NCI-H2081 (cell line): ENCODE results near the gene CHCHD6.

ENCODE experiments used
- DNase-seq, 2 experiments: peaks; one replicate each; lab custom pipeline; 2025; lab: John Stamatoyannopoulos, UW

Gene CHCHD6

GRCh38 chr3:126922466-126922865 is 218.4 kb downstream of the CHCHD6 start:
- no peak for DNase-seq

DNA sequence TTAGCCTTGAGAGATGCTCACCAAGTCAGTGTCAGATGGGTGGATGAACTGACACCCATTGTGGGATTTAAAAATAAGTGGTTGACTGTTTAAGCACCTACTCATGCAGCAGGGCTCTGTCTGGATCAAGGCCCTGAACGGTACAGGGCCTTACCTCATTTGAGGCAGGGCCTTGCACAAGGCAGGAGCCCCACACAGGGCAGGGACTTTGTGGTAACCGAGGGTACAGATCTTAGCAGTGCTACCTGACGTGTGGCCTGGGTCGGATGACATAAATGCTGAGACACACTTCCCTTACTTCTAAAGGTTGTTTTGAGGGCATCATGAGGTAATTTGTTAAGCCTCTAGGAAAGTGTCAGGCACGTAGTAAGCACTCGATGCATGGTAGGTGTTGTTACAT is 219.4 kb downstream of the CHCHD6 start:
- no peak for DNase-seq

DNA sequence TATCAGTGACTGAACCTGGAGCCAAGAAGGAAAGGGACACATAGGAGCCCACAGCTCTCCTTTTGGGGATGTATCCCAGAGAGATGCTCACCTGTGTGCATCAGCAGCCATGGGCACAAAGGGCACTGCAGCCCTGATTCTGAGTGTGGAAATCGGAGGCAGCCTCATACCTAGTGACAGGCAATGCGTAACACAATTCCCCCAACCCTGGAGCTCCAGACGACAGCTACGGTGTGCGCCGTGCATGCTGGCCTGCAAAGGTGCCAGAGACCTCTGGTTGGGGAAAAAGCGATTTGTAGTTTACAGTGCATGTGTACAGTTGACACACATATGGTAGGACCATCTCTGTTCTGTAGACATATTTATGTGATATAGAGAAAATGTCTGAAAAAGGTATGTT is 219.9 kb downstream of the CHCHD6 start:
- no peak for DNase-seq

DNA sequence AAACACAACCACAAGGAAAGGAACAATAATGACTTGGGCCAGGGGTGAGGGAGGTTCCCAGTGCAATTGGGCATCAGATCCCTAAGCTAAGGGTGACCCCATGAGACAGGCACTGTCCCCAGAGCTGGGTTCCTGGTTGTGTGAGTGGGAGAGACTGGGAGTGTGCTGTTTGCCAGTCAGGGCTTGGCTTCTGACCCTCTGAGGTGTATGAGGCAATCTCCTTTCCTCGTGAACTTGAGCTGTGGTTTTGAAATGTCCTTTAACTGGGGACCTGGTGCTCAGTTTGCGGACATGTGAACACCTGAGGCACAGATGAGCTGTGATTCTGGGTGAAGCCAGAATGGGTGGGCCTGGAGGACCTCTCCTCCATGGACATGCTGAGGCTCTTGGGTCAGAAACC is 220.4 kb downstream of the CHCHD6 start:
- no peak for DNase-seq

DNA sequence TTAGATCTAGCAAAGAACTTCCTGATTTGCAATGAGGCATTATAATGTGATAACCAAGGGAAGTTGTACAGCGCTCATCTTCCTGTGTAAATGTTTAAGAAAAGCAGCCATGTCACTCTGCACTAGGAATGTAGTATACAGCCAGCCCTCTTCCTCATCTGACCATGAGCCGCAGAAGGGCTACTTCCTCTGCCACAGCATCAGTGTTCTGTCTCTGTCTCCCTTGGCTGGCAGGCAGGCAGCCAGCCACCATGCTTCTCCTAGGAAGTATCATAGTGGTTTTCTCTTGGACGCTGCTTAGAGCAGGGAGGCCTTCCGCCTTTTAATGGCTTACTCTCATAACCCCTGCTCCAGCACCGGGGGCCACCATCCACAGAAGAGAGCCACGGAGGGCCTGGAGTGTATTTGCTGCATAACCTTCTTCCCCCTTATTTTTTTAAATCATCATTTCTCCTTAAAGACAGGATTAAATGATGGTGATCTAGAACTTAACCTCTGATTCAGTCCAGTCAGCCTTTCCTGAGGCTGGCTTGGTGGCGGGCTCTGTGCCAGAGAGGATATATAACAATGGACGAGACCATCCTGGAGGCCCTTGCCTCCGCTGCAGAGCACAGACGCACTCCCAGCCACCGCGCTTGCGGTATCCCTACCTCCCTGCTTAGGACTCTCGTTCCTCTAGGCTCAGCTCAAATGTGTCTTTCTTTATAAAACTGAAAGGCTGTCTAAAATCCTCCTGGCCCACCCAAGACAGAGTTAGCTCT is 221.6 kb downstream of the CHCHD6 start:
- DNase-seq: no peak

DNA sequence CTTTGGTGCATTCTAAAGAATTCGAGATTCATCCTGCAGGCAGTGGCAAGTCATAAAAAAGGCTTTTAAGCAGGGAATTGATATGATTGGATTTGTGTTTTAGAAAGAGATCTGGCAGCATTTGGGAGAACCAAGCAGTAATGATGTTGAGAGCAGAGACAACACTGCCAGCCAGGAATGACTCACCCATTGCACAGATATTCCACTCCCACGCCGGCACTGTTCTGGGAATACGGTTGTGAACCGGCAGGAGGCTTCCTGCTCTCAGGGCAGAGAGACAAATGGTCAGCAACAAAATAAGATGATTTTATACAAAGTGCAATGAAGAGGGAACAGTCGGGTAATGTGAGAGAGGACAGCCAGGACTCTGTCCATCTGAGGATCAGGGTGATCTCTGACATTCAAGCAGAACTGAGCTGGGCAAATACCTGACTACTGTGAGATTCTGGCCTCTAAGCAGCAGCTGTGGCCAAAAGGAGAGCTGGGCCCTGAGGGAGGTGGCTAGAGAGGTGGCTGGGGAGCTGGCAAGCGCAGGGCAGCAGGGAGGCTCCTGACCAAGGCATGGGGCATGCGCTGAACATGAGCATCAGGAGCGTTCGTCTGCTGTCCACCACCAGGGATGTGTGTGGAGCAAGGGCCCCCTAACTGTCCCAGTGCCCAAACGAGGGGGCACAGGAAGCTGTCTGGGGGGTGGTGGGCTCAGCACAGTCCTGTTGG is 222.8 kb downstream of the CHCHD6 start:
- DNase-seq: no peak

DNA sequence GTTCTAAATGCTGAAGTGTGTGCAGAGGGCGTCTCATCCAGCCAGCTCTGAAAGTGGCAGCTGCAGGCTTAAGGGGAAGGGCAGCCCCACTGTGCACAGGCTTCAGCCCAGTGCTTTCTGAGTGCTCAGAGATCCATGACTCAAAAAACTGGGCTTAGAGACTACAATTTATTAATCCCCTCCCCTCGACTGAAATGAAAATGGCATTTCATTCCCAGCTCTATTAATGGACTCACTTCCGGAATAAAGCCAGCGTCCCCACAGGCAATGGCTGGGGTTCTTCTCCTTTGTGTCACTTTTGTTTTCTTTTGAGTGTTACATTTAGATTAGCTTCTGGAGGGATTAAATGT is 223.3 kb downstream of the CHCHD6 start:
- no peak for DNase-seq

DNA sequence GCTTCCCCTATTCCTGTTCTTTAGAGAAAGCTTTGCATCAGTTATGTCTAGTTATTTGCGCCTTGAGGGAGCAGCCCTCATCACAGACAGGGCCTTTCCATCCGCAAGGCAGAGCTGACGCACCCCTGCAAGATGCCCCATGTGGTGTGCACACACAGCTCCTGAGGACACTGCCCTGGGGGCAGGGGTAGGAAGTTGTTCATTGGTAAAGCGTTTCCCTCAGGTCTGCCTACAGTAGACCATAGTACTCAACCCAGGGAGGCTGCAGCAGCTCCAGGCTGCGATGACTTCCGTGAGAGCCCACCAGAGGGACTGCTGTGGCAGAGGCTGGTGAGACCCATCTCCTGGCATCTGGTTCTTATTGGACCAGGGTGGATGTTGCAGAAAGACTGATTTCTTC is 223.8 kb downstream of the CHCHD6 start:
- peak in 1 of 2 experiments; percentile 54 for DNase-seq

- no peak for DNase-seq
Measured at GRCh38 chr3:126928921-126929474, 225.0 kb downstream of the CHCHD6 start.

DNA sequence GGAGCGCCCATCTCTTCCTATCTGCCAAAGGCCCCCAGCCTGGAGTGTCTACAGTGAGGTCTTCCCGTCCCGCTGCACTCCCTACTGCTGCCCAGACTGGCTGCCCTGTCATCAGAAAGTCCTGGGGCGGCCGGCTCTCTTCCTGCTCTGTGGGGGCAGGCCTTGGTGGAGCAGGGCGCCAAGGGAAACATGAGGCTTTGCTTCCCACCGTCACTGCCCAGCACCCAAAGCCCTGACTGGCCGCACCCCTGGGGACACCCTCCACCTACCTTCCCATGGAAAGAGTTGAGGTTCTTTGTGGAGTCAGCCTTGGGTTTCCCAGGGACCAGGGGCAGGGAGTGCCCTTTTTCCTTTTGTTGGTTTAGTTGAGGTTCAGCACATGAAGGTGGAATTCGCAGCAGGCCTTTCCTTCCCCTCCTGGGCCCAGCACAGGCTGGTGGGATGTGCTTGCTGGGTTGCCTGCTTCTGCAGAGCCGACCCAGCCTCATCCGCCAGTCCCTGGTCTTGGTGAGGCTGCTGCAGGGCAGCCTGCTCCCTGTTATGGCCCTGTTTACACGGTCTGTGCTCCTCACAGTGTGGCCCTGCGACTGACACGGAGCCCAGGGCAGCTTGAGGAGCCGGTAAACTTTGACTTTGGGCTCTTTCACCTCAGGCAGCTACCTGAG is 227.0 kb downstream of the CHCHD6 start:
- no peak for DNase-seq

DNA sequence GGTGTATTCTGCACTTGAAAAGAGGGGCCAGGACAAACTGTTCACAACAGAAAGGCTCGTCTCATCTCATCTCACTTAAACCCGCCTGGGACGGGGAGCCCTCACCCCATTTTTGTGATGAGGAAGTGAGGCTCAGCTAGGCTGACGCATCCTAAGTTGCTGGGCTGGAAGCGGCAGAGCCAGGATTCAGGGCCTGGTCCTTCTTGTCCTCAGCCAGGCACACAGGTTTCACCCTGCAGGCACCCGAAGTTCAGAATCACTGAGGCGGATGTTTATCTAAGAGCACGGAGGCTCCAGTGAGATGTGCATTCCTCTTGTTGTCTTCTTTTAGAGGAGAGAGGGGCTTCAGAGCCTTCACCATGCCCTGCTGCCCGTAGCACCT is 227.8 kb downstream of the CHCHD6 start:
- no peak for DNase-seq

GRCh38 chr3:126932188-126932931 is 228.3 kb downstream of the CHCHD6 start:
- DNase-seq: no peak

- peak in 1 of 2 experiments; percentile 49 for DNase-seq
Measured at GRCh38 chr3:126934031-126934531, 230.0 kb downstream of the CHCHD6 start.

GRCh38 chr3:126934991-126935390 is 231.0 kb downstream of the CHCHD6 start:
- DNase-seq: no peak

DNA sequence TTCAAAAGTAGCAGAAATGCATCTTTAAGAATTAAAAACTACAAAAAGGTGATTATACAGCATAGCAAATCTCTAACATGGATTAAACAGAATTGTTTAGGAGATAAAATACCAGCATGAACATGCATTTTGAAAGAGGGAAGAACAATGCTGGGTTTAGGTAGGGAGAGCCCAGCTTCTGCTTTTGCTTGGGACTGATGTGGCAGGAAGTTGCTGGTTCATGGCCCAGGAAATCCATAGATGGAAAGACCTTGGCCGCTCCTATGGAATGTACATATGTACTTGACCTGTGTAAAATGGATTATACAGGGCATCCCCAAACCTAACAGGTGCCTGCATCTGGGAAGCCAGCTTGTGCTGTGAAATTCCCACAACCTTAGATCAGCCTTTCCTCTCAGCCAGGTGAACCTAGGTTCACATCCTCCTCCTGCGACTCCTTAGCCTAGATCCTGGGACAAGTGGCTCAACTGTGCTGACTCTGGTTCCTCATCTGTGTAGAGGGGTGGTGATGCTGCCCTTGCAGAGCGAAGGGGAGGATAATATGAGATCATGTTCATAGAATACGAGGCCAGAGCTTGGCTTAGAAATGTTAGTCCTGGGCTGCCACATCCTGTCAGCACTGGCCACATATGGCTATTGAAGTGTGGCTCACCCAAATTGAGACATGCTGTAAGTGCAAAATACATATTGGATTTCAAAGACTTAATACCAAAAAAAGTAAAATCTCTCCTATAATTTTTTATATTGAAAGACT is 231.9 kb downstream of the CHCHD6 start:
- no peak for DNase-seq

GRCh38 chr3:126936853-126937425 is 232.9 kb downstream of the CHCHD6 start:
- peak in 1 of 2 experiments; percentile 31 for DNase-seq

GRCh38 chr3:126937533-126937932 is 233.5 kb downstream of the CHCHD6 start:
- DNase-seq: no peak

DNA sequence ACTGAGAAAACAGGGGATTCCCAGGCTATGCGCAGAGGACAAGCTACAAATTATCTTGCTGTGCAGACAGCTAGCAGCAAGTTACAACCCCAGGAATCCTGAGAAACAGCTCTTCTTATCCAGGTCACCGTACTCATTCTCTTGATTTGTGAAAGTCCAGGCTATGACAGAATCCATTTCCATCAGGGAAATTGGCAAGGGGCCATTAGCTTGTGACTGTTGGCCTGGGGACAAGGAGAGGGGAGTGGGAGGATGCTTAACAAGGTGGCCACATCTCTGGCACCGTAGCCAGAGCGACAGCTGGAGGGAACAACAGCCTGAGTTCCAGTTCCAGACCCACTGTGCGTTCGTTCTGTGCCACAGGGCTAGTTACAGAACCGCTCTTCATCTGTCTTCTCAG is 233.9 kb downstream of the CHCHD6 start:
- DNase-seq: peak; percentile 49 to 71

DNA sequence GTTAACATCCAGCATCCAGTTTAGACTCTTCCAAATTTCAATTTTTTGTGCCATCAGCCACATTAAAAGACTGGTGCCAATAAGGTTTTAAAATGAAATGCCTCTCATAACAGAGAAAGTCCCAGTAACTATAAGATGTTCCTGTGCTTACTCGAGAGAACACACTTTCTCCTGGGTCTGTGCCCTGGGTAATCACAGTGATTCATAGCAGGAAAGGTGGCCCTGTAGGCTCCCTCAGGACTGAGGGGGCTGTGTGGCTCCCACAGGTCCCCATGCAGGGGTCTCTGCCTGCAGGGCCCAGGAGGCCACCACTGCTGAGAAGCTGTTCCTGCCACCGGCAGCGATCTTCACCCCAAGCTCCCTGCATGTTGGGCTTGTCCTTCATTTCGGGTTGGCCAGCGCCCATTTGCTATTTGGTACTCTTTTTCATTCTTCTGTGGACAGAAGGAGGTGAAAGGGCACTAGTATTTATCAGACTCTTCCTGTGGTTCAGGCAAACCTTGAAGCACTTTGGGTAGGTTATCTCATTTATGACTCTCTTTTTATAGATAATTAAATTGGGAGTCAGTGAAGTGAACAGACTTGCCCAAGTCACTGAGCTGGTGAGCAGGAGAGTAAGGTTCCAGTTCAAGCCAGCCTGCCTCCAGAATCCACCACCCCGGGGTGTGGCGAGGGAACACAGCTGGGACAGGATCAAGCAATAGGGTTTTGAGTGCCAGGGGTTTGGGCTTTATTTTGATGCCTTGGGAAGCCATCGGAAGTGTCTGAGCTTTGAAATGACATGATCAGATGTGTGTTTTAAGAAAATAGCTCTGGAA is 234.7 kb downstream of the CHCHD6 start:
- DNase-seq: no peak

DNA sequence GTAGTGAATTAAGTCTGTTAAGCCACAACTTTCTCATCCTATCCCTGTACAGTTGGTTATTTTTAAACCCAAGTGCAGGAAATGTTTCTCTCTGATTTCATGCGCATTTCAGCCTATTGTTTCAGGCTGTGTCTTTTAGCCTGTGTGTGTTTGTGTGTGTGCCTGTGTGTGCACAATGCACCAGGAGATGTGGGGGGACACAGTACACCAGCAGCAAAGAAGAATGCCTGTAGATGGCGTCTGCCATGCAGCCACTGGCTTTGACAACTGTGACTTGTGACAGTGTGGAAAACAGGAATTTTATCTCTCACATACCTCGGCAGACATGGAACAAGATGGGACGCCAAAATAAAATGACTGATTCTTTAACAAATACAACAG is 235.3 kb downstream of the CHCHD6 start:
- no peak for DNase-seq
